Skeletal muscle tissue (tissue), 4 donors: ENCODE data around the gene NT5DC4. TPM values are rescaled to one million over a fixed set of nuclear protein-coding genes. Genes with fewer than 3 reads are reported as not detected.

Source experiments
- H3K27ac ChIP-seq: one replicate; pipeline ENCODE4 v1.7.0; 2013; ENCODE audit warnings: mild to moderate bottlenecking, low read depth, low read length, inconsistent platforms
- H3K27me3 ChIP-seq, 3 donors: one replicate each; pipeline ENCODE4 v1.7.0; 2013; ENCODE audit warnings: low read length in 3 of 3; ENCODE audit not compliant: control insufficient read depth in 3 of 3, insufficient read depth in 3 of 3
- H3K36me3 ChIP-seq, 3 donors: one replicate each; pipeline ENCODE4 v1.7.0; 2013; ENCODE audit warnings: low read length in 3 of 3; ENCODE audit not compliant: control insufficient read depth in 3 of 3, insufficient read depth in 3 of 3
- H3K4me1 ChIP-seq, 3 donors: one replicate each; pipeline ENCODE4 v1.7.0; 2013; ENCODE audit warnings: low read length in 3 of 3, mild to moderate bottlenecking in 3 of 3; ENCODE audit not compliant: control insufficient read depth in 3 of 3, insufficient read depth in 3 of 3
- H3K4me3 ChIP-seq, 3 donors: one replicate each; pipeline ENCODE4 v1.7.0; 2013; ENCODE audit warnings: low read length in 3 of 3
- H3K9ac ChIP-seq, 3 donors: one replicate each; pipeline ENCODE4 v1.7.0; 2013; ENCODE audit warnings: low read length in 3 of 3, mild to moderate bottlenecking in 3 of 3, moderate library complexity in 2 of 3, low read depth in 1 of 3
- H3K9me3 ChIP-seq, 3 donors: one replicate each; pipeline ENCODE4 v1.7.0; 2013; ENCODE audit warnings: low read length in 3 of 3; ENCODE audit not compliant: control insufficient read depth in 3 of 3
- total RNA-seq: library from RNA; depleted of rRNA; stranded (reverse); fragments of >200 nt; gene quantifications from one replicate; pipeline ENCODE4 v1.2.3, GENCODE V29; 2014
- donor health status: Osteomylitis.

NT5DC4 gene
- not detected for total RNA-seq

DNA sequence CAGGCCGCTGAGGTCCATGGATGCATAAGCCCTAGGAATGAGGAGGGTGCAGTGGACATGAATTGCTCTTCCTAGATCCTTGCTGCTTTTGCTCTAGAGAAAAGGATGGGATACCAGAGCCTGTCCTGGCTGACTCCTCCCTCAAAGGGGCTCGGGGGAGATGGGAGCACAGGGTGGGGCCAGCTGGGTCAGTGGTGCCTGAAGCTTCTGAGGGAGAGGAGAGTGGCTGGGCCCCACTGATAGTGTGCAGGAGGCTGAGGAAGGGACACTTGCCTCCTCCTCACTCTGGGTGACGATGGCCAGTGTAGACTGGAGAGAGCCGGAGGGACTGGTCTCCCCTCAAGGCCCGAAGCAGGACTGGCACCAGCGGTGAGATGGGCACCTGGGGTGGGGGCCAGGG lies at the start of gene NT5DC4:
TSS of gene NT5DC4 (plus strand) at position 236 of the 400 bp plus-strand sequence. CDS start at position 296, 60 bp downstream.
- no peak within 1 kb of the TSS for H3K9ac ChIP-seq
- H3K27ac ChIP-seq: no peak within 1 kb of the TSS
- H3K4me1 ChIP-seq: no peaks in the 10 kb centered on the region
- H3K4me3 ChIP-seq: no peak within 1 kb of the TSS
- H3K27me3 ChIP-seq: no peaks in the 10 kb centered on the region
- H3K36me3 ChIP-seq: no peaks in the 10 kb centered on the region
- H3K9me3 ChIP-seq: no peaks in the 10 kb centered on the region

DNA sequence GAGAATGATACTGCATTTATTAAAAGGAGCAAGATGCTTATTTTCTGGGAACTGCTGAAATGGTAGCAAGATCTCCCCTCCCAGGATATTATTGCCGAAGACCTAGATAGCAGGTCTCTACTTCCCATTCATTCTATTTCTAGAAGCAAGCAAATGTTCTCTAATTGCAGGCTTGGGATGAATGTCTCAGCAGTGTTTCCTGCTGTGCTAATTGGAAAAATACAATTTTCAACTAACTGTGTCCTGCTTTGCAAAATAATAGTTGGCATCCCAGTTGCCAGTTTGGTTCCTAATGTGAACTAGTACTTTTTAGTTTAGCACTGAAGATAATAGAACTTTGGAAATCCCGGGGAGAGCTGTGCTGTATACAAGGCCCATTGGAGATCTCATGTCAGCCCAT lies 49.0 kb upstream of the NT5DC4 start:
- no peak overlapping the region for H3K4me3 ChIP-seq
- H3K9me3 ChIP-seq: no peaks in the 10 kb centered on the region
- no peaks in the 10 kb centered on the region for H3K4me1 ChIP-seq
- peak overlapping the region in 1 of 3 donors; percentile 59 for H3K9ac ChIP-seq
- no peaks in the 10 kb centered on the region for H3K27me3 ChIP-seq
- H3K36me3 ChIP-seq: no peaks in the 10 kb centered on the region
- no peak overlapping the region for H3K27ac ChIP-seq

DNA sequence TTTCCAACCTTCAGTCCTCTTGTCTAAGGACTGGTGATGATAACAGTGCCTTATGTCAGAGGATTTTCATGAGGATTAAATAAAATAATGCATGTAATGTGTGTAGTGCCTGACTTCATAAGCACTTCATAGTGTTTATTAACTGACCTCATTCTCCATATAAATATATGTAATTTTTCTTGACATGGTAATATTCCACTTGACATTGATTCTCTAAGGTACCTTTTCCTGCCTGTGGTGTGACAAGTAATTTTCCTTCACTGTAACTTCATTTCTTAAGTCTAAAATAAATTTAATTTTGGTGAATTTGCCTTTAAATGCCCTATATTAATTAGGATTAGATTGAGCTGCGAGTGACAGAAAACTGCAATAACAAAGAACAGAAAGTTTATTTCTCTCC lies 47.8 kb upstream of the NT5DC4 start:
- Histone ChIP-seq H3K4me1 (no peaks in the 10 kb centered on the region), H3K36me3 (no peaks in the 10 kb centered on the region), H3K27me3 (no peaks in the 10 kb centered on the region), H3K9me3 (no peaks in the 10 kb centered on the region), H3K4me3 (no peak overlapping the region), H3K9ac (no peak overlapping the region), H3K27ac (no peak overlapping the region)

DNA sequence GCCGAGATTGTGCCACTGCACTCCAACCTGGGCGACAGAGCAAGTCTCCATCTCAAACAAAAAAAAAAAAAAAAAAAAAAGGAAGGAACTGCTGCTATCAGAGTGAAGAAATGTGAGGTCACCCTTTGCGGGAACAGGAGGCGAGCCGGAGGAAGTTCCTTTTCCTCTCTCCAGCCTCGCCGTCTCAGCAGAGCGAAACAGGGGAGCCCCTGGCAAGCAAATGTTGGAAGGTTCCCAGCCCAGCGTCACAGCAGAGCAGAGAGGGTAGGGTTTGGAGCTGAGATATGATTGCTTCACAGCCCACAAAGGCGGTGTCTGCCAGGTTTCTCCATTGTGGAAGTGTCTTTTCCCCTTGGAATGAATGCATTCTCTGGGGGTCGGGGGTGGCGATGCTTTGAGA lies 46.6 kb upstream of the NT5DC4 start:
- Histone ChIP-seq H3K27ac (no peak overlapping the region), H3K4me1 (peaks cover under 1 to 2% (median 2%) of the 10 kb centered on the region in 3 donors), H3K36me3 (no peaks in the 10 kb centered on the region), H3K9ac (no peak overlapping the region), H3K4me3 (peak overlapping the region in 1 of 3 donors; percentile 13), H3K9me3 (no peaks in the 10 kb centered on the region), H3K27me3 (no peaks in the 10 kb centered on the region)

DNA sequence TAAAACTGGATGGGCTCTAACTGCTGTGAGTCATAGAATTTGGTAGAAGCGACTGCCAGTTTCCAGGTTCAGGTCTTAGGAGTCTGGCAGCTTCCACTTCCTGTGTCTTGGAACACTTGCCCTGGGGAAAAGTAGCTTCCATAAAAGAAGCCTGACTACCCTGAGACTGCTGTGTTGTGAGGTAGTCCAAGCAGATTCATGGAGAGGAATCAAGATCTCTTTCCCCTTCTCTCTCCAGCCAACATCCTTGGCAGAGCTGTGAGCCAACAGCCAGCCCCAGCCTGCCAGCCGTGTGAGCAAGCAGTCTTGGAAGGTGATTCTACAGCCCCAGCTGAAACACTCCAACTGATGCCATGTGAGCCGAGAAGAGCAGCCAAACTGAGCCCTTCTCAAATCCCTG lies 41.3 kb upstream of the NT5DC4 start:
- H3K4me3 ChIP-seq: peak overlapping the region in 1 of 3 donors; percentile 15
- H3K36me3 ChIP-seq: no peaks in the 10 kb centered on the region
- H3K9me3 ChIP-seq: no peaks in the 10 kb centered on the region
- H3K27me3 ChIP-seq: no peaks in the 10 kb centered on the region
- H3K9ac ChIP-seq: no peak overlapping the region
- H3K4me1 ChIP-seq: peaks cover 8 to 17% (median 10%) of the 10 kb centered on the region in 3 donors
- peak overlapping the region; percentile 55 for H3K27ac ChIP-seq

DNA sequence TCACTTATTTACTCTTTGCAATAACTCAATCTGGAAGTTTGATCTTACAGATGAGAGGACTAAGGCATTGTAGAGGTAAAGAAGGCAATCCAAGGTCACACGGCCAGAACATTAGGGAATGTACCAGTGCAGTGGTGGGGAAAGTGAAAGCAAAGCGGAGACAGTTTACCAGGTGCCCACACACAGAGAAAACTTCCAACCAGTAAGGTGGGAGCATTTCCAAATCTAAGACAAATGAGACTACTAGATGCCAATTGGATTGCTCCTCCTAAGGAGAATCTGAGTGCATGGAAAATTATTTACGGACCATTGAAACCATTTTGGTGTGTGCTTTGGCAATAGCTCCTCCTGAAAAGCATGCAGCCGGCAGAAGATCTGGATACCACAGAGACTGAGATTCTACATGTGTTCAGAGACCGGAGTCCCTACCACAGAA lies 40.1 kb upstream of the NT5DC4 start:
- H3K27ac ChIP-seq: peak overlapping the region; percentile 33

DNA sequence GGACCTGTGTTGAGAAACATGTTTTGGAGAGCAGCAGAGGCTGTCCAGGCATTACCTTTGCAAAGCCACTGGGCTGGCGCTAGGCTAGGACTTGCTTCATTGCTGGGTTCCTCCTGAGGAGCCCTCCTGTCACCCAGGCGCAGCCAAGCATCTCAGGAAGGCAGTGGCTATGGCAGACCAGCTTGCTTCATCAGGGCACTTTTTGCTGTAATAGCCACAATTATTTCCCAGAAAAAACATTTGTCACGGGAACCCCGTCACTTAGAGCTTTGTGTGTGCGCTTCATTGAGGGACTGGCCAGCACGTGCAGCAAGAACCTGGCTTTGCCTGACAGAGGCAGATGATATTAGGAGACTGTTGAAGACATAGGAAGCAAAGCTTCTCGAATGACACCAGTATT lies 38.7 kb upstream of the NT5DC4 start:
- Histone ChIP-seq H3K9ac (no peak overlapping the region), H3K27me3 (no peaks in the 10 kb centered on the region), H3K4me3 (no peak overlapping the region), H3K27ac (no peak overlapping the region), H3K9me3 (no peaks in the 10 kb centered on the region), H3K36me3 (no peaks in the 10 kb centered on the region), H3K4me1 (peaks cover 8 to 17% (median 10%) of the 10 kb centered on the region in 3 donors)

More for the DNA sequence above, 40.1 kb upstream of the NT5DC4 start:
- H3K4me3 ChIP-seq: peak overlapping the region in 2 of 3 donors; percentile 29 to 54
- H3K27me3 ChIP-seq: no peaks in the 10 kb centered on the region
- H3K9me3 ChIP-seq: no peaks in the 10 kb centered on the region
- peak overlapping the region in 1 of 3 donors; percentile 0 for H3K9ac ChIP-seq
- peaks cover 8 to 17% (median 10%) of the 10 kb centered on the region in 3 donors for H3K4me1 ChIP-seq
- no peaks in the 10 kb centered on the region for H3K36me3 ChIP-seq

DNA sequence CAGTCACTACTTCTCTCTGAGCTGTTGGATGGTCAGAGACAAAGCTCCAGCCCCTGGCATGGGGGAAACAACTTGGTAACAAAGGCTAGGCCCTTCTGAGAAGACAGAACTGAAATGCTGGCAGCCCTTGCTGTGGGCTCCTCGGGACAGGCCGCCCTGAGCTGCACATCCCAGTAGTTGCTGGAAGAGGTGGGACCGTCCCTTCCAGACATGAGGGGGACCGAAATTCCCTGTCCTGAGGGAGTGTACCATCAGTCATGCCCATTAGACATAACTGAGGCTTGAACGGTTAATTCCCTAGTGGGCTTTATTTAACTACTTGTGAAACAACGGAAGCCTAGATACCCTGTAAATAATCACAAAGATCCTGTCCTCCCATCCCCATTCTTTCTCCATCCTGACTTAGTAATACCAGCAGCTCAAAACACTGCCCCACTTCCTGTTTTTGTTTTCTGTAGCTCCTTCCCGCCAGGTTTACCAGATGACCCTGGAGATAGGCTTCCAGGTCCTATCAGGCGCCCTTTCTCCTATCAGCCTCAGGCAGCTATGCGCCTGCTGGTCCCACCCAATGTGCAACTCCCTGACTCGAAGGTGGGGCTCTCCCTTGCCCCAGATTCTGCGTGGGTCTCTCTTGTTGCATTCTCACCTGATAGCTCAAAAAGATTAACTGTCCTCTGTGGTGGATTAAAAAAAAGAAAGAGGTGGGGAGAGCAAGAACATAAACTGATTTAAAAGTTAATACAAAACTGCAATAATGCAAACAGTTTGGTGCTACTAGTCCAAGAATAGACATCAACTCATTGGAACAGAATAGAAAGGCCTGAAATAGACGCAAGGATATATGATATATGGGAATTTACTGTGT lies 37.0 kb upstream of the NT5DC4 start:
- Histone ChIP-seq H3K27me3 (no peaks in the 10 kb centered on the region), H3K36me3 (no peaks in the 10 kb centered on the region), H3K4me3 (no peak overlapping the region), H3K9me3 (no peaks in the 10 kb centered on the region), H3K4me1 (peaks cover 8 to 17% (median 10%) of the 10 kb centered on the region in 3 donors), H3K9ac (no peak overlapping the region), H3K27ac (no peak overlapping the region)

DNA sequence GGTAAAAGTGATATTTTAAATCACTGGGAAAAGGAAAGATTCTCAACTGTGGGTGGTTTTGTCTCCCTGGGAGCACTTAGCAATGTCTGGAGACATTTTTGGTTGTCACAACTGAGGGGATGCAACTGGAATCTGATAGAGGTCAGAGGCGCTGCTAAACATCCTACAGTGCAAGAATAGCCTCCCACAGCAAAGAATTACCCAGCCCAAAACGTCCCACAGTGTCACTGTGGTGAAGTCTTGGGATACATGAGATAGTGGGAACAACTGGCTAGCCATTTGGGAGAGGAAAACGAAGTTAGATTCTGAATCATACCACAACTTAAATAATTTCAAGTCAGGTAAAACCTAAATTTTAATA lies 36.4 kb upstream of the NT5DC4 start:
- Histone ChIP-seq H3K9ac (no peak overlapping the region), H3K36me3 (no peaks in the 10 kb centered on the region), H3K27ac (no peak overlapping the region), H3K9me3 (no peaks in the 10 kb centered on the region), H3K4me1 (peaks cover 5 to 14% (median 7%) of the 10 kb centered on the region in 3 donors), H3K27me3 (no peaks in the 10 kb centered on the region), H3K4me3 (no peak overlapping the region)

DNA sequence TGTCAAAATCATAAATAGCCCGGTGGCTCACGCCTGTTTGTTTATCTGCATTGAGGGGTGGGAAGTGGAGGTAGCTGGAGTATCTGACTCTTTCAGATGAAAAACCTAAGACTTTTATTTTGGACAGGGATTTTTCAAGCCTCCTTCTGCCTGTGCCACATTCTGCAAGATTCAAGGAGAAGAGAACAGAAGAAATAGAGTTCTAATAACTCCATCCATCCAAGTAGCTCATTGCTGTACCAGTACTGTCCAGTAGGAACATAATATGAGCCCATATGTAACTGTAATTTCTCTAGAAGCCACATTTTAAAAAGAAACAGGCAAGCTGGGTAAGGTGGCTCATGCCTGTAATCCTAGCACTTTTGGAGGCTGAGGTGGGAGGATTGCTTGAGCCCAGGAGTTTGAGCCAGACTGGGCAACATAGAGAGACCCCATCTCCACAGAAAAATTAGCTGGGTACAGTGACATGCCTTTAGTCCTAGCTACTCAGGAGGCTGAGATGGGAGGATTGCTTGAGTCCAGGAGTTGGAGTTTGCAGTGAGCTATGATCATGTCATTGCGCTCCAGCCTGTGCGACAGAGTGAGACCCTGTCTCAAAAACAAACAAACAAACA lies 35.4 kb upstream of the NT5DC4 start:
- H3K27me3 ChIP-seq: no peaks in the 10 kb centered on the region
- no peak overlapping the region for H3K4me3 ChIP-seq
- H3K4me1 ChIP-seq: peaks cover 0 to 7% (median 4%) of the 10 kb centered on the region in 3 donors
- H3K9me3 ChIP-seq: no peaks in the 10 kb centered on the region
- H3K36me3 ChIP-seq: no peaks in the 10 kb centered on the region
- no peak overlapping the region for H3K27ac ChIP-seq
- H3K9ac ChIP-seq: no peak overlapping the region
